ENCODE results near the gene MLLT1.

Gene MLLT1

DNA sequence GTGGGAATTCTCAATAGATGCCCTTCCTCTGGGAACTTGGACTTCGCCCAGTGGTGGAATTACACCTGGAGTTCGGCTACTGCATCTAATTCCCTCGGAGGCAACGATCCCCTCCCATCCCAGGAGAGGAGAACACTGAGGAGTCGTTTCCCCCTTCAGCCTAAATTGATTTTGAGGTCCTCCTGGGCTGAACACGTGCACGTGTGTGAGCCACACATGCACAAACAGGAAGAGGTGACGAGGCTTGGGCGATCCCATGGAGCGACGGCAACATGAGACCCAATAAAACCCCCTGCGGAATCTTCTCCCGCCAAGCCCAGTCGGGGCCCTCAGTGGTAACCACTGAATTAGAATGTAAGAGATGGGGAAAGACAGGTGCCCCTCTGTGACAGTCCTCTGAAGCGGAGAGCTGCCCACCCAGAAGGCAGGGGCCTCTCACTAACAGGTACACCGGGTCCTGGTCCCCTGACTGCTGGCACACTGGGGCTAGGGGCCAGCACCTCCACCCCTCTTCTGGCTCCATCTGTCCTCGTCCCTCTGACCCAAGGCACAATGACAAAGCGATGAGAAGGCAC lies 4.5 kb downstream of the MLLT1 start:
- Histone ChIP-seq H3K27ac (ENCODE audit: low read length) (no peak overlapping the region), H3K4me1 (ENCODE audit: low read length) (peaks cover 20% of the 10 kb centered on the region), H3K9me3 (ENCODE audit: insufficient read depth, low read length) (no peaks in the 10 kb centered on the region), H2AFZ (ENCODE audit: low read depth, low read length) (no peak overlapping the region), H4K20me1 (ENCODE audit: insufficient read depth, low read length) (peaks cover 82% of the 10 kb centered on the region), H3K36me3 (replicated peaks; ENCODE audit: low read depth, low read length) (peaks cover 16% of the 10 kb centered on the region), H3K27me3 (ENCODE audit: low read depth, low read length) (no peaks in the 10 kb centered on the region), H3K79me2 (ENCODE audit: low read length) (peaks cover 92% of the 10 kb centered on the region), H3K4me2 (ENCODE audit: low read length) (no peak overlapping the region), H3K9ac (ENCODE audit: low read length) (no peak overlapping the region), H3K4me3 (ENCODE audit: low read length) (no peak overlapping the region)
- TF ChIP-seq, protein P1, sequence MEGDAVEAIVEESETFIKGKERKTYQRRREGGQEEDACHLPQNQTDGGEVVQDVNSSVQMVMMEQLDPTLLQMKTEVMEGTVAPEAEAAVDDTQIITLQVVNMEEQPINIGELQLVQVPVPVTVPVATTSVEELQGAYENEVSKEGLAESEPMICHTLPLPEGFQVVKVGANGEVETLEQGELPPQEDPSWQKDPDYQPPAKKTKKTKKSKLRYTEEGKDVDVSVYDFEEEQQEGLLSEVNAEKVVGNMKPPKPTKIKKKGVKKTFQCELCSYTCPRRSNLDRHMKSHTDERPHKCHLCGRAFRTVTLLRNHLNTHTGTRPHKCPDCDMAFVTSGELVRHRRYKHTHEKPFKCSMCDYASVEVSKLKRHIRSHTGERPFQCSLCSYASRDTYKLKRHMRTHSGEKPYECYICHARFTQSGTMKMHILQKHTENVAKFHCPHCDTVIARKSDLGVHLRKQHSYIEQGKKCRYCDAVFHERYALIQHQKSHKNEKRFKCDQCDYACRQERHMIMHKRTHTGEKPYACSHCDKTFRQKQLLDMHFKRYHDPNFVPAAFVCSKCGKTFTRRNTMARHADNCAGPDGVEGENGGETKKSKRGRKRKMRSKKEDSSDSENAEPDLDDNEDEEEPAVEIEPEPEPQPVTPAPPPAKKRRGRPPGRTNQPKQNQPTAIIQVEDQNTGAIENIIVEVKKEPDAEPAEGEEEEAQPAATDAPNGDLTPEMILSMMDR (IDR thresholded peaks at IDR 0.05; ENCODE audit: low read depth, low read length), result no peak
- no peak for TF ChIP-seq EZH2phosphoT487 (IDR thresholded peaks at IDR 0.05; ENCODE audit: low read depth)

DNA sequence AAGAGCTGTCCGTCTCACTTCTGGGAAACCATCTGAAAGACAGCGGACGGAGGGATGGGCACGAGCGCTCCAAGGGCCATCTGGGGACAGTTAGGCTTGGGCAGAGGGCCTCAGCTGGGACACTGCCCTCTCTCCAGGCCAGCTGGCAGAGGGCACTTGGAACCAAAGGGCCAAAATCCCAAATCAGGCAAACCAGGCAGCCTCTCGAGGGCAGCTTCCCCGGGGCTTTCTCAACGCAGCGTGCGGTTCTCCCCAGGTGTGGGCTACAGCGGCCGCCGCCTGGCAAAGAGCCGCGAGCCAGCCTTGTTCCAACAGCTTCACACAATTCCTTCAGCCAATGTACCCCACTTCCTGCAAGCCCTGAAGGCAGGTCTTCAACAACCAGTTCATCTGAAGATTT lies 5.0 kb downstream of the MLLT1 start:
- TF ChIP-seq, protein P1 (IDR thresholded peaks at IDR 0.05; ENCODE audit: low read depth, low read length), result no peak
- no peak for TF ChIP-seq EZH2phosphoT487 (IDR thresholded peaks at IDR 0.05; ENCODE audit: low read depth)
- Histone ChIP-seq H3K4me2 (ENCODE audit: low read length) (no peak overlapping the region), H3K79me2 (ENCODE audit: low read length) (peaks cover 96% of the 10 kb centered on the region), H3K27ac (ENCODE audit: low read length) (no peak overlapping the region), H3K9me3 (ENCODE audit: insufficient read depth, low read length) (no peaks in the 10 kb centered on the region), H3K4me1 (ENCODE audit: low read length) (peaks cover 20% of the 10 kb centered on the region), H2AFZ (ENCODE audit: low read depth, low read length) (no peak overlapping the region), H3K27me3 (ENCODE audit: low read depth, low read length) (no peaks in the 10 kb centered on the region), H4K20me1 (ENCODE audit: insufficient read depth, low read length) (peaks cover 82% of the 10 kb centered on the region), H3K36me3 (replicated peaks; ENCODE audit: low read depth, low read length) (peaks cover 17% of the 10 kb centered on the region), H3K4me3 (ENCODE audit: low read length) (no peak overlapping the region), H3K9ac (ENCODE audit: low read length) (no peak overlapping the region)

- Histone ChIP-seq H3K4me3 (ENCODE audit: low read length) (no peak overlapping the region), H3K27ac (ENCODE audit: low read length) (no peak overlapping the region), H3K9me3 (ENCODE audit: insufficient read depth, low read length) (no peaks in the 10 kb centered on the region), H3K36me3 (replicated peaks; ENCODE audit: low read depth, low read length) (peaks cover 17% of the 10 kb centered on the region), H3K27me3 (ENCODE audit: low read depth, low read length) (no peaks in the 10 kb centered on the region), H3K4me1 (ENCODE audit: low read length) (peaks cover 20% of the 10 kb centered on the region), H3K9ac (ENCODE audit: low read length) (no peak overlapping the region), H2AFZ (ENCODE audit: low read depth, low read length) (no peak overlapping the region), H3K79me2 (ENCODE audit: low read length) (peaks cover 97% of the 10 kb centered on the region), H3K4me2 (ENCODE audit: low read length) (no peak overlapping the region), H4K20me1 (ENCODE audit: insufficient read depth, low read length) (peaks cover 82% of the 10 kb centered on the region)
- TF ChIP-seq, protein P1 (IDR thresholded peaks at IDR 0.05; ENCODE audit: low read depth, low read length), result no peak
- TF ChIP-seq EZH2phosphoT487 (IDR thresholded peaks at IDR 0.05; ENCODE audit: low read depth), result no peak
Observed at GRCh38 chr19:6273701-6274601, 5.8 kb downstream of the MLLT1 start.

DNA sequence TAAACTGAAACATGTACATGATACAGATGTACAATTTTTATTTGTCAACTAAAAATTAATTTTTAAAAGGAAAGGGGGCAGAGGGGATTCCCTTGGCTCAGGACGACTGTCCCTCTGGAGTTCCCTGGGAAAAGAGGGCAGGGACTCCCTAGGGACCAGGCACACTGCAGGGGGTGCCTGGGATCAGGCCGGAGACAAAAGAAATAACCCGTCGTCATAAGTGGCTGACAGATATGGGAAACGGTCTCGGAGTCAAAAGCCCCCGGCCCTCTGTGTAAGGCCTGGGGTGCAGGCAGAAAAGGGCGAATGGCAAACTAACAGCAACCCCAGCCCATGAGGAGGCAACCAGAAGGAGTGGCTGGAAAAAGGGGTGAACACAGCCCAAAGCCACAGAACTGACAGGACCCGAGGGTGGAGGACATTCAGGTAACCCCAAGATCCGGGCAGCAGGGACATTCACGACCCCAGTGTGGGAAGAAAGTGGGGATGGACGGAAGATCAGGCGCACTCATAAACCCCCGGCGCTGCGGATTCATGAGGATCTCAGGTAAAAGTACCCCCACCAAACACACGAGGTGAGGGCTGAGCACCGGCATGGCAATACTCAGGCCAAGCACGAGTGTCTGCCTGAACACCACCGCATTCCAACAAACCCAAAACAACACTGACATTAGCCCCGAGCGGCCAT lies 6.7 kb downstream of the MLLT1 start:
- peaks cover 11% of the 10 kb centered on the region for H3K4me1 ChIP-seq (ENCODE audit: low read length)
- H3K4me2 ChIP-seq (ENCODE audit: low read length), result no peak overlapping the region
- H3K36me3 ChIP-seq (replicated peaks; ENCODE audit: low read depth, low read length), result peaks cover 22% of the 10 kb centered on the region
- H4K20me1 ChIP-seq (ENCODE audit: insufficient read depth, low read length), result peaks cover 80% of the 10 kb centered on the region
- no peak overlapping the region for H3K9ac ChIP-seq (ENCODE audit: low read length)
- no peak overlapping the region for H3K27ac ChIP-seq (ENCODE audit: low read length)
- TF ChIP-seq EZH2phosphoT487 (IDR thresholded peaks at IDR 0.05; ENCODE audit: low read depth), result no peak
- TF ChIP-seq, protein P1 (IDR thresholded peaks at IDR 0.05; ENCODE audit: low read depth, low read length), result no peak
- H3K27me3 ChIP-seq (ENCODE audit: low read depth, low read length), result no peaks in the 10 kb centered on the region
- no peak overlapping the region for H3K4me3 ChIP-seq (ENCODE audit: low read length)
- no peaks in the 10 kb centered on the region for H3K9me3 ChIP-seq (ENCODE audit: insufficient read depth, low read length)
- no peak overlapping the region for H2AFZ ChIP-seq (ENCODE audit: low read depth, low read length)
- peaks cover 97% of the 10 kb centered on the region for H3K79me2 ChIP-seq (ENCODE audit: low read length)
